GM19238 (cell line): ENCODE results near the gene FLACC1.
"Not testable (repeated sequence)": the region's sequence is repeated elsewhere in the genome, so short reads cannot be mapped to it uniquely, and the experiment has no call there.

Source experiments
- DNase-seq: peaks from one replicate; pipeline ENCODE4 v3.0.0; 2011; ENCODE audit warnings: low spot score; ENCODE audit not compliant: insufficient read length

The FLACC1 gene

GRCh38 chr2:201256082-201256481 is 101.1 kb downstream of the FLACC1 start:
- no peak for DNase-seq

- DNase-seq, result no peak
Measured at GRCh38 chr2:201255408-201256033, 101.6 kb downstream of the FLACC1 start.

GRCh38 chr2:201254081-201254730 is 102.9 kb downstream of the FLACC1 start:
- DNase-seq, result no peak

- no peak for DNase-seq
Measured at GRCh38 chr2:201250741-201251140, 106.4 kb downstream of the FLACC1 start.

- no peak for DNase-seq
Measured at GRCh38 chr2:201249889-201250288, 107.3 kb downstream of the FLACC1 start.

- no peak for DNase-seq
Measured at GRCh38 chr2:201248288-201248844, 108.8 kb downstream of the FLACC1 start.

- no peak for DNase-seq
Measured at GRCh38 chr2:201246280-201246679, 110.9 kb downstream of the FLACC1 start.

GRCh38 chr2:201244829-201245228 is 112.3 kb downstream of the FLACC1 start:
- DNase-seq, result no peak

GRCh38 chr2:201242571-201243277 is 114.4 kb downstream of the FLACC1 start:
- DNase-seq, result no peak

GRCh38 chr2:201239167-201239935 is 117.8 kb downstream of the FLACC1 start:
- not testable (repeated sequence) for DNase-seq
